ENCODE measurements around the gene MMAB.
A peak's percentile ranks its signal among the peaks of the same experiment; 100 is the strongest.

The MMAB gene

DNA sequence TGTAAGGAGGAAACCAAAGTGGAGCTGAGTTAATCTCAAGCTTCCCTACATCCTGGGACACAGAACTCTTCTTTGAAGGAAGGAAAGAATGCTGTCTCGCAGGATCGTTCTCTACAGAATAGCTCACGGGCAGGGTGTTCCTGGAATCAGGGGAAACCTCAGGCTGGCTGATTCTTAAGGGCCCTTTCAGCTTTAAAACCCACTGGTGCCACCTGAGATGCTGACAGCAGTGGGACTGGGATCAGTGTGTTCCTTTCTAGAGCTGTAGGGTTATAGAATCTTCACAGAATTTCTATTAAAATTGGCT is 48.1 kb downstream of the MMAB start:
- no peak overlapping the region for H3K4me3 ChIP-seq (ENCODE audit: low read depth, low read length)
- peaks cover 21% of the 10 kb centered on the region; the same call in 1 of the 2 replicates for H3K36me3 ChIP-seq (ENCODE audit: insufficient read depth, low read length)
- peaks cover 3% of the 10 kb centered on the region for H3K4me1 ChIP-seq (ENCODE audit: control insufficient read depth, insufficient read depth, low read length, unreplicated experiment)
- no peaks in the 10 kb centered on the region for H3K27me3 ChIP-seq (ENCODE audit: insufficient read depth, low read length)
- H3K79me2 ChIP-seq (ENCODE audit: control insufficient read depth, insufficient read depth, low read length, unreplicated experiment) = no peaks in the 10 kb centered on the region
- H2AFZ ChIP-seq (ENCODE audit: low read length, unreplicated experiment) = no peak overlapping the region
- H3K27ac ChIP-seq (ENCODE audit: low read depth, low read length) = no peak overlapping the region

DNA sequence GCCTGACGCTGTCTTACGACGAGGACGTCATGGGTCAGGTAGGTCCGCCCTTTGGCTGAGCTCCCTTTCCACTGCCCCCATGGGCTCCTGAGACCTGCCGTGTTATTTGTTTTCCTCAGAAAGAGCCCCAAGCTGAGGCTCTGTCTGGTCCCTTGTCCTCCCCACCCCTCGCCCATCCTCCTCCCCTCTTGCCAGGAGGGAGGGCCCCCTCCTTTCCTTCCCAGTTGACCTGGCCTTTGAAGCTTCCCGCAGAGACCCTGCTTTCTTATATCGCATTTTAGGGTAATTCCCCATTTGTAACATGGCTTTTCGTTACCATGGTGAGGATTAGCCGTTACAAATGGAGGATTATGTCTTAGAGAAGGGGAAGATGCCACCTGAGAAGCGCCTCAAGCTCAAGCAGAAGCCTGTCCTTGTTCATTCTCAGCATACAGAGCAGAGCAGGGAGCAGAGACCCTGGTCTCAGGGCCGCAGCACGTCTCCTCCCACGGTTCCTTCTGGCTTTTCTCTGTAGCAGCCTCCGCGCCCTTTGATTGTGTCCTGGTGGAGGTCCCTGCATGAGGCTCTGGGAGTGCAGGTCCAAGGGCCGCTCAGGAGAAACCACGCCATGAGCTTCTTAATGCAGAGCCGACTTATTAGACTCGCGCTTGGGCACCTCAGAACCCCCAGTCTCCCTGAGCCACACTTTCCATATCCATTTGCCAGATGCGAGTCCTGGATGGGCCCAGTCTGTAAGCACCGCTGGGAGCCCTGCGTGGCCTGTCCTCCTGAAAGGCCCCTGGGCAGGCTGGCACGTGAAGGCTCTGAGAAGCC is 48.6 kb downstream of the MMAB start:
- no peak overlapping the region for H3K4me3 ChIP-seq (ENCODE audit: low read depth, low read length)
- no peak overlapping the region for H3K27ac ChIP-seq (ENCODE audit: low read depth, low read length)
- no peaks in the 10 kb centered on the region for H3K27me3 ChIP-seq (ENCODE audit: insufficient read depth, low read length)
- H3K36me3 ChIP-seq (ENCODE audit: insufficient read depth, low read length) = peaks cover 21% of the 10 kb centered on the region; the same call in 1 of the 2 replicates
- no peaks in the 10 kb centered on the region for H3K79me2 ChIP-seq (ENCODE audit: control insufficient read depth, insufficient read depth, low read length, unreplicated experiment)
- H3K4me1 ChIP-seq (ENCODE audit: control insufficient read depth, insufficient read depth, low read length, unreplicated experiment) = peaks cover 9% of the 10 kb centered on the region
- H2AFZ ChIP-seq (ENCODE audit: low read length, unreplicated experiment) = no peak overlapping the region

DNA sequence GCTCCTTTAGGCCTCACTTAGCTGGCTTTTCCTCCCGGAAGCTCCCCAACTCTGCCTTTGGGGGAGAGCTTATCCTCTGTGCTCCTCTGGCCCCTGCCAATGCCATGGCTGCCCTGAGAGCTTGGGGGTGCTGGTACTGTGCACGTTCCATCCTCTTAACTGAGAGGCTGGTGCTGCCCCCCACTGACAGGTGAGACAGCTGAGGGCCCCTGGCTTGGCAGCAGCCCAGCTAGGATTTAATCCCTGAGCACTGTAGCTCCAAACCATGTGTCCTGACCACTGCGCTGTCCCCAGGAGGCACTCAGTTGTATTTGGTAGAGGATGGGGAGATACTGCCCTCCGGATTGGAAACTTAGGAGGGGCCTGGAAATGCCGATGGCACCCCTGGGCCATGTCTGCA is 49.8 kb downstream of the MMAB start:
- Histone ChIP-seq H3K36me3 (ENCODE audit: insufficient read depth, low read length) (peaks cover 21% of the 10 kb centered on the region; the same call in 1 of the 2 replicates), H3K4me1 (ENCODE audit: control insufficient read depth, insufficient read depth, low read length, unreplicated experiment) (peaks cover 21% of the 10 kb centered on the region), H3K27ac (ENCODE audit: low read depth, low read length) (no peak overlapping the region), H3K4me3 (ENCODE audit: low read depth, low read length) (no peak overlapping the region), H2AFZ (ENCODE audit: low read length, unreplicated experiment) (no peak overlapping the region), H3K79me2 (ENCODE audit: control insufficient read depth, insufficient read depth, low read length, unreplicated experiment) (no peaks in the 10 kb centered on the region), H3K27me3 (ENCODE audit: insufficient read depth, low read length) (no peaks in the 10 kb centered on the region)

- no peak overlapping the region for H2AFZ ChIP-seq (ENCODE audit: low read length, unreplicated experiment)
- peaks cover 21% of the 10 kb centered on the region; the same call in 1 of the 2 replicates for H3K36me3 ChIP-seq (ENCODE audit: insufficient read depth, low read length)
- H3K4me3 ChIP-seq (ENCODE audit: low read depth, low read length) = no peak overlapping the region
- peaks cover 25% of the 10 kb centered on the region for H3K4me1 ChIP-seq (ENCODE audit: control insufficient read depth, insufficient read depth, low read length, unreplicated experiment)
- no peaks in the 10 kb centered on the region for H3K79me2 ChIP-seq (ENCODE audit: control insufficient read depth, insufficient read depth, low read length, unreplicated experiment)
- H3K27me3 ChIP-seq (ENCODE audit: insufficient read depth, low read length) = no peaks in the 10 kb centered on the region
- H3K27ac ChIP-seq (ENCODE audit: low read depth, low read length) = no peak overlapping the region
Measured at GRCh38 chr12:109523071-109523470, 50.2 kb downstream of the MMAB start.

GRCh38 chr12:109521831-109522230 is 51.5 kb downstream of the MMAB start:
- H2AFZ ChIP-seq (ENCODE audit: low read length, unreplicated experiment) = no peak overlapping the region
- H3K4me3 ChIP-seq (ENCODE audit: low read depth, low read length) = no peak overlapping the region
- peaks cover 32% of the 10 kb centered on the region; the same call in 1 of the 2 replicates for H3K36me3 ChIP-seq (ENCODE audit: insufficient read depth, low read length)
- H3K27ac ChIP-seq (ENCODE audit: low read depth, low read length) = no peak overlapping the region
- H3K27me3 ChIP-seq (ENCODE audit: insufficient read depth, low read length) = no peaks in the 10 kb centered on the region
- H3K4me1 ChIP-seq (ENCODE audit: control insufficient read depth, insufficient read depth, low read length, unreplicated experiment) = peaks cover 25% of the 10 kb centered on the region
- H3K79me2 ChIP-seq (ENCODE audit: control insufficient read depth, insufficient read depth, low read length, unreplicated experiment) = no peaks in the 10 kb centered on the region

DNA sequence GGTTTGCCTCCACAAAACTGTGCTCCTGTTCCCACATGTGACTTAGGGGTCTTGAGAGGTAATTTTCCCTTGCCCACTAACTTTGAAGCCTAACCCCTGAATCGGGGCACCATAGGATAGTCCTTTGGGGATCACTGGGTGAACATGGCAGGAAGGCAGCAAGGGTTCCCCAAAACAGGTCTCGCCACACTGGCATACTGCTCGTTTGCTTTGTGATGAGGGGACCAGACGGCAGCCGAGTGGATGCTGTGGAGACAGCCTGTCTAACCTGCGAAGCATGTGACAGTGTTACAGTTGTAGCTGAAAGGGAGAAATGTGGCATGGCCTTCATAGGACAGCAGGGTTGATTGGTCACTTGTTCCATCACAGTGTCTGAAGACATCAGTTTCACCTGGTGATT is 53.5 kb downstream of the MMAB start:
- no peak overlapping the region for H3K4me3 ChIP-seq (ENCODE audit: low read depth, low read length)
- no peaks in the 10 kb centered on the region for H3K79me2 ChIP-seq (ENCODE audit: control insufficient read depth, insufficient read depth, low read length, unreplicated experiment)
- H3K27me3 ChIP-seq (ENCODE audit: insufficient read depth, low read length) = no peaks in the 10 kb centered on the region
- no peak overlapping the region for H2AFZ ChIP-seq (ENCODE audit: low read length, unreplicated experiment)
- H3K4me1 ChIP-seq (ENCODE audit: control insufficient read depth, insufficient read depth, low read length, unreplicated experiment) = peaks cover 25% of the 10 kb centered on the region
- peak overlapping the region; percentile 87 for H3K27ac ChIP-seq (ENCODE audit: low read depth, low read length)
- H3K36me3 ChIP-seq (ENCODE audit: insufficient read depth, low read length) = peaks cover 31% of the 10 kb centered on the region; the same call in 1 of the 2 replicates

DNA sequence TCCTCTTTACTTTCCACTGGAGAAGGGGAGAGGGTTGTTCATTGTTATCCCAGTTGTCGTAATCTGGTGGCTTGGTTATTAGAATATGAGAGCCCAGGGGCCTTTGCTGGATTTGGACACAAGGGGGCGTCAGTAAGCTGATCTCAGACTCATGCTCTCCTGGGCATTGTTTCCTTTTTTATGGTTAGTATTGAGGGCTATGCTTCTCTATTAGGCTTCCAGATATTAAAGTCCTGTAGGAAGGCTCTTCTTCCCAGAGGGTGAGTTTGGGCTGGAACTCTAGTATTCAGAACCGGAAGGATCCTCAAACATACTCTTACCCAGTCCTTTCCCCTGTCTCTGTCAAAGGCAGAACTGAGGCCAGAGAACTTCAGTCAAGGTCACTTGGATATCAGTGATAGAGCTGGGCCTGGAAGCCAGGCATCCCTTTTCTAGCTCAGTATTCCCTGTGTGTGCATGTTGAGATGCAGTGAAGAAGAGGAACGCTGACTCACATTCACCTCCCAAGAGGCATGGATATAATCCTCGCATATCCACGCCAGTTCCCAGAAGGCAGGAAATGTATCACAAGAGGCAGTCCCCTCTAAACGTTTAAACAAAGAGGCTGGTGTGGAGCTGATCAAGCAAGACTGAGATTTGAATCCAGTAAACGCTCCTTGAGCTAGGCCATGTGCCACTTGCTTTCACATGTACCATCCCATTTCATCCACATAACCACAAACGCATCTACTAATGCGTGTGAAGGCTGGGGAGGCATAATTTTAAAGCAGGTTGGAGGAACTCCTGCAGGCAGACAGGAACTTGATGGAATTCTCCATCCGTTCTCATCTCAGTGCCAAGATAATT is 54.3 kb downstream of the MMAB start:
- Histone ChIP-seq H2AFZ (ENCODE audit: low read length, unreplicated experiment) (peak overlapping the region; percentile 25), H3K27me3 (ENCODE audit: insufficient read depth, low read length) (no peaks in the 10 kb centered on the region), H3K4me3 (ENCODE audit: low read depth, low read length) (0 out of 2 replicates have a peak overlapping the region, but pooled peaks have one; percentile 2), H3K36me3 (ENCODE audit: insufficient read depth, low read length) (peaks cover 31% of the 10 kb centered on the region; the same call in 1 of the 2 replicates), H3K27ac (ENCODE audit: low read depth, low read length) (peak overlapping the region; percentile 87), H3K79me2 (ENCODE audit: control insufficient read depth, insufficient read depth, low read length, unreplicated experiment) (no peaks in the 10 kb centered on the region), H3K4me1 (ENCODE audit: control insufficient read depth, insufficient read depth, low read length, unreplicated experiment) (peaks cover 25% of the 10 kb centered on the region)

GRCh38 chr12:109517619-109518018 is 55.7 kb downstream of the MMAB start:
- Histone ChIP-seq H3K79me2 (ENCODE audit: control insufficient read depth, insufficient read depth, low read length, unreplicated experiment) (no peaks in the 10 kb centered on the region), H3K4me3 (ENCODE audit: low read depth, low read length) (no peak overlapping the region), H3K27ac (ENCODE audit: low read depth, low read length) (no peak overlapping the region), H2AFZ (ENCODE audit: low read length, unreplicated experiment) (no peak overlapping the region), H3K36me3 (ENCODE audit: insufficient read depth, low read length) (peaks cover 31% of the 10 kb centered on the region; the same call in 1 of the 2 replicates), H3K27me3 (ENCODE audit: insufficient read depth, low read length) (no peaks in the 10 kb centered on the region), H3K4me1 (ENCODE audit: control insufficient read depth, insufficient read depth, low read length, unreplicated experiment) (peaks cover 25% of the 10 kb centered on the region)

GRCh38 chr12:109513977-109514376 is 59.3 kb downstream of the MMAB start:
- peaks cover 20% of the 10 kb centered on the region for H3K36me3 ChIP-seq (ENCODE audit: insufficient read depth, low read length)
- H3K4me1 ChIP-seq (ENCODE audit: control insufficient read depth, insufficient read depth, low read length, unreplicated experiment) = peaks cover 9% of the 10 kb centered on the region
- no peaks in the 10 kb centered on the region for H3K79me2 ChIP-seq (ENCODE audit: control insufficient read depth, insufficient read depth, low read length, unreplicated experiment)
- no peaks in the 10 kb centered on the region for H3K27me3 ChIP-seq (ENCODE audit: insufficient read depth, low read length)
- H3K27ac ChIP-seq (ENCODE audit: low read depth, low read length) = no peak overlapping the region
- H3K4me3 ChIP-seq (ENCODE audit: low read depth, low read length) = no peak overlapping the region
- no peak overlapping the region for H2AFZ ChIP-seq (ENCODE audit: low read length, unreplicated experiment)

GRCh38 chr12:109513051-109513450 is 60.3 kb downstream of the MMAB start:
- Histone ChIP-seq H3K36me3 (ENCODE audit: insufficient read depth, low read length) (peaks cover 20% of the 10 kb centered on the region), H3K27me3 (ENCODE audit: insufficient read depth, low read length) (no peaks in the 10 kb centered on the region)

More at GRCh38 chr12:109513051-109513450, 60.3 kb downstream of the MMAB start:
- H3K27ac ChIP-seq (ENCODE audit: low read depth, low read length) = no peak overlapping the region
- no peaks in the 10 kb centered on the region for H3K79me2 ChIP-seq (ENCODE audit: control insufficient read depth, insufficient read depth, low read length, unreplicated experiment)
- no peak overlapping the region for H2AFZ ChIP-seq (ENCODE audit: low read length, unreplicated experiment)
- H3K4me3 ChIP-seq (ENCODE audit: low read depth, low read length) = no peak overlapping the region
- H3K4me1 ChIP-seq (ENCODE audit: control insufficient read depth, insufficient read depth, low read length, unreplicated experiment) = peaks cover under 1% of the 10 kb centered on the region
